Stomach (tissue), 4 donors: Measurements from ENCODE around the gene EPC1.

ENCODE experiments used
- EP300 ChIP-seq: sonication (generic); formaldehyde crosslinking; IDR thresholded peaks from one replicate; pipeline ENCODE4 v1.6.1; 2017; ENCODE audit warnings: antibody characterized with exemption
- TF ChIP-seq, protein P1 (sequence below), 7 experiments: fragments of 450-650 bp in 4 of 7; fragments of 200-600 bp in 3 of 7; sonication (generic) in 3 of 7; IDR thresholded peaks; one replicate each; pipeline ENCODE4 v1.5.1; 2016 to 2019; ENCODE audit warnings: antibody characterized with exemption in 7 of 7, control low read depth in 2 of 7, mild to moderate bottlenecking in 1 of 7

DNA sequence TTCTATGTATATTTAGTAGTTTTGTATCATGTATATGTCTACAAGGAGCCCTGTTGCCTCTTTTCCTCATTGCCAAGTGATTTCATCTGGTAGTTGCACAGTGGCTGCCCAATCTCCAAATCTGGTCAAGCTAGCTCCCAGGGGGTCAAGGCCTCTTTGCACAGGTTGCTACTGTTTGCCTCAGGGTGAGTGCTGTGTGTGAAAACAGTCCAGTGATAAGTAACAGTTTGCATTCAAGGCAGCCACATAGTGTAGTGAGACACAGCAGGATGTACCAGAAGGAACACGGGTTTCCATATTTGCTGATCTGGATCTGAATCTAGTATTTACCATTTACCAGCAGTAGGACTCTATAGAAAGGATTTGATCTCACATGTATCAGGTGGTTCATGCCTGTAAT, 13.3 kb upstream of the EPC1 start:
- TF ChIP-seq, protein P1, sequence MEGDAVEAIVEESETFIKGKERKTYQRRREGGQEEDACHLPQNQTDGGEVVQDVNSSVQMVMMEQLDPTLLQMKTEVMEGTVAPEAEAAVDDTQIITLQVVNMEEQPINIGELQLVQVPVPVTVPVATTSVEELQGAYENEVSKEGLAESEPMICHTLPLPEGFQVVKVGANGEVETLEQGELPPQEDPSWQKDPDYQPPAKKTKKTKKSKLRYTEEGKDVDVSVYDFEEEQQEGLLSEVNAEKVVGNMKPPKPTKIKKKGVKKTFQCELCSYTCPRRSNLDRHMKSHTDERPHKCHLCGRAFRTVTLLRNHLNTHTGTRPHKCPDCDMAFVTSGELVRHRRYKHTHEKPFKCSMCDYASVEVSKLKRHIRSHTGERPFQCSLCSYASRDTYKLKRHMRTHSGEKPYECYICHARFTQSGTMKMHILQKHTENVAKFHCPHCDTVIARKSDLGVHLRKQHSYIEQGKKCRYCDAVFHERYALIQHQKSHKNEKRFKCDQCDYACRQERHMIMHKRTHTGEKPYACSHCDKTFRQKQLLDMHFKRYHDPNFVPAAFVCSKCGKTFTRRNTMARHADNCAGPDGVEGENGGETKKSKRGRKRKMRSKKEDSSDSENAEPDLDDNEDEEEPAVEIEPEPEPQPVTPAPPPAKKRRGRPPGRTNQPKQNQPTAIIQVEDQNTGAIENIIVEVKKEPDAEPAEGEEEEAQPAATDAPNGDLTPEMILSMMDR (IDR thresholded peaks at IDR 0.05): no peak
- no peak for TF ChIP-seq EP300
